ENCODE measurements around the gene PKIG. TPM values are rescaled to one million over a fixed set of nuclear protein-coding genes. Genes with fewer than 3 reads are reported as not detected.

The PKIG gene
- total and polyA plus RNA-seq, 9 of the 15 experiments (the other 6 are each of a cell fraction or from before 2014, with no cell fraction given) = 0.13 to 7.0 (median 4.7) TPM

DNA sequence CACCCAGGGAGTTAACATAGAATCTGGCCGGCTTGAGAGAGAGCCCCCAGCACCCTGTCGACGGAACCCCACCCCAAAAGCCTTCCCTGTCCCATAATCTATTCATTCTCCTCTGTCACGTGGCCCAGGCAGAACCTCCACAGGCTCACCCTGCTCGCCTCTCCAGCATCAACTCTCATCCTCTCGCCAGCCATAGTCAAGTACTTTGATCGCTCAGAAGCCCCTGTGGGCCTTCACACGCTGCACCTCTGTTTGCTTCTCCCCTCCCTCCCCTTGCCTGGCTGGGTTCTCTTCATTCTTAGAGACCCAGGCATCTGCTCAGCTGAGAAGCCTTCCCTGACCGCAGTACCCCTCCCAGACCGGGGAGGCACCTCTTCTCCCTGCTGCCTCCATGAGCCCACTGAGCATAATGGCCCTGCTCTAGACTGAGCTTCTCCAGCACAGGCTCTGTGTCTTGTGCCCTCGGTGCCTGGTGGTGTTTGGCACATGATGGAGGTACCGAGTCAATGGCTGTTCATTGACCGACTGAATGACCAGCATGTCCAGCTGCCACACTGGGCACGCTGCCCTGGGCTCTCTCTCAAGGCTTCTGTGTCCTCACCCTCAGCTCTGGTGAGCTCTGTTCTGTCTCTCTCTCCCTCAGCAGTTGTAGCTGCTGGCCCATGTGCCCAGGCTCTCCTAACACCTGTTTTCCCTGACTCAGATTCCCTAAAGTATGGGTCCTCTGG is 33.7 kb downstream of the PKIG start:
- Histone ChIP-seq H3K79me2 (ENCODE audit: control insufficient read depth, insufficient read depth, low read length) (no peaks in the 10 kb centered on the region), H3K27ac (ENCODE audit: extremely low read depth, low read depth, low read length) (peak overlapping the region; percentile 71; the same call in 2 of the 3 replicates), H3K4me1 (replicated peaks in 1 of 2; ENCODE audit: control insufficient read depth in 2 of 2, insufficient read depth in 2 of 2, low read length in 2 of 2) (peaks cover 10 to 24% of the 10 kb centered on the region in 2 experiments; a peak in 4 of 5 replicates), H3K9me3 (replicated peaks; ENCODE audit: control insufficient read depth, insufficient read depth, low read depth, low read length) (no peaks in the 10 kb centered on the region), H4K20me1 (replicated peaks; ENCODE audit: control insufficient read depth, insufficient read depth, low read length) (no peaks in the 10 kb centered on the region), H3K9ac (ENCODE audit: insufficient read depth in 1 of 2, low read depth in 2 of 2, low read length in 2 of 2) (peak overlapping the region; percentile 56 to 82), H3K36me3 (ENCODE audit: control insufficient read depth, insufficient read depth, low read length) (no peaks in the 10 kb centered on the region), H3K4me3 (peak overlapping the region; percentile 25; the same call in 1 of the 2 replicates), H3K9me1 (ENCODE audit: control insufficient read depth, insufficient read depth, low read length) (no peaks in the 10 kb centered on the region), H2AFZ (ENCODE audit: low read depth, low read length) (peak overlapping the region; percentile 95), H3K4me2 (ENCODE audit: insufficient read depth, low read length) (peak overlapping the region; percentile 80), H3K27me3 (ENCODE audit: control insufficient read depth in 2 of 2, insufficient read depth in 2 of 2, low read length in 2 of 2) (no peaks in the 10 kb centered on the region)
- DNase-seq (ENCODE audit: extremely low read depth in 1 of 4, low spot score in 3 of 4) (no peak), ATAC-seq (peak; percentile 32), FAIRE-seq (no peak)
- BruUV-seq (replicated peaks) = no TSS peak
- TF ChIP-seq ZNF253 (CRISPR knock-in tag; conservative IDR thresholded peaks at IDR 0.05) = no peak
- 0 out of 2 replicates have a peak, but pooled peaks have one; percentile 9 for TF ChIP-seq BCOR (IDR thresholded peaks at IDR 0.05)
- ChIA-PET CTCF (ENCODE audit: low intra/inter-chr PET ratio) (no interaction called here), POLR2A (interaction anchor here (1.3 kb wide), 1 partner anchor 10 kb away, joined by 3 read pairs; no protein-coding TSS in a partner anchor)
- intact Hi-C loops (cut with micrococcal nuclease) = no loop called here
- in situ Hi-C loops (cut with MboI) = no loop called here
- 65% methylated on average over 14 of the region's 14 CpGs for WGBS (ENCODE audit: insufficient coverage, low coverage, missing lambda C conversion rate)

- Histone ChIP-seq H3K36me3 (ENCODE audit: control insufficient read depth, insufficient read depth, low read length) (no peaks in the 10 kb centered on the region), H3K79me2 (ENCODE audit: control insufficient read depth, insufficient read depth, low read length) (no peaks in the 10 kb centered on the region), H3K9ac (ENCODE audit: insufficient read depth in 1 of 2, low read depth in 2 of 2, low read length in 2 of 2) (peak overlapping the region; percentile 56 to 82; a peak in 3 of 4 replicates), H2AFZ (ENCODE audit: low read depth, low read length) (peak overlapping the region; percentile 95), H3K27ac (ENCODE audit: extremely low read depth, low read depth, low read length) (peak overlapping the region; percentile 71; the same call in 2 of the 3 replicates), H3K9me1 (ENCODE audit: control insufficient read depth, insufficient read depth, low read length) (no peaks in the 10 kb centered on the region), H4K20me1 (replicated peaks; ENCODE audit: control insufficient read depth, insufficient read depth, low read length) (no peaks in the 10 kb centered on the region), H3K27me3 (ENCODE audit: control insufficient read depth in 2 of 2, insufficient read depth in 2 of 2, low read length in 2 of 2) (no peaks in the 10 kb centered on the region), H3K4me2 (ENCODE audit: insufficient read depth, low read length) (peak overlapping the region; percentile 80), H3K4me3 (peak overlapping the region; percentile 25; the same call in 1 of the 2 replicates), H3K4me1 (replicated peaks in 1 of 2; ENCODE audit: control insufficient read depth in 2 of 2, insufficient read depth in 2 of 2, low read length in 2 of 2) (peaks cover 10 to 19% of the 10 kb centered on the region in 2 experiments; a peak in 4 of 5 replicates), H3K9me3 (replicated peaks; ENCODE audit: control insufficient read depth, insufficient read depth, low read depth, low read length) (no peaks in the 10 kb centered on the region)
- FAIRE-seq (peak; percentile 81), ATAC-seq (peak; percentile 95), DNase-seq (ENCODE audit: extremely low read depth in 1 of 4, low spot score in 3 of 4) (peak; percentile 75 to 89 (median 82))
- no TSS peak for BruUV-seq (replicated peaks)
- 7% methylated on average over 14 of the region's 14 CpGs for WGBS (ENCODE audit: insufficient coverage, low coverage, missing lambda C conversion rate)
- CTCF ChIA-PET (ENCODE audit: low intra/inter-chr PET ratio) = no interaction called here
- POLR2A ChIA-PET = interaction anchor here (1.3 kb wide), 1 partner anchor 10 kb away, joined by 3 read pairs; no protein-coding TSS in a partner anchor
- in situ Hi-C loops (cut with MboI) = no loop called here
- intact Hi-C loops (cut with micrococcal nuclease) = no loop called here
- TF ChIP-seq HBP1 (CRISPR knock-in tag; IDR thresholded peaks at IDR 0.05) = no peak
- no peak for TF ChIP-seq ZNF134 (CRISPR knock-in tag; conservative IDR thresholded peaks at IDR 0.05)
- TF ChIP-seq HIVEP1 (CRISPR knock-in tag; IDR thresholded peaks at IDR 0.05) = no peak
- no peak for TF ChIP-seq MEF2A (IDR thresholded peaks at IDR 0.05; ENCODE audit: control insufficient read depth, low read depth, low read length)
- no peak for TF ChIP-seq EWSR1 (IDR thresholded peaks at IDR 0.05; ENCODE audit: borderline replicate concordance, low read depth, partially characterized antibody)
- no peak for TF ChIP-seq IRF9 (tag; IDR thresholded peaks at IDR 0.05)
- TF ChIP-seq IRF1 (CRISPR knock-in tag; IDR thresholded peaks at IDR 0.05; ENCODE audit: borderline replicate concordance) = no peak
- no peak for TF ChIP-seq TBL1XR1 (IDR thresholded peaks at IDR 0.05; ENCODE audit: low read length in 2 of 2)
- 0 out of 2 replicates have a peak, but pooled peaks have one; percentile 35 for TF ChIP-seq POLR2G (IDR thresholded peaks at IDR 0.05; ENCODE audit: low read depth, low read length)
Observed at GRCh38 chr20:44616604-44616964, 34.2 kb downstream of the PKIG start.

Data from K562 (cell line).